Measurements from ENCODE around the gene OPALIN.

The OPALIN gene

GRCh38 chr10:96371356-96371755 is 12.6 kb upstream of the OPALIN start:
- FAIRE-seq: no peak

- FAIRE-seq: no peak
Observed at GRCh38 chr10:96370584-96371157, 11.9 kb upstream of the OPALIN start.

GRCh38 chr10:96369890-96370583 is 11.2 kb upstream of the OPALIN start:
- FAIRE-seq: no peak

GRCh38 chr10:96368971-96369370 is 10.2 kb upstream of the OPALIN start:
- no peak for FAIRE-seq

GRCh38 chr10:96367470-96367869 is 8.7 kb upstream of the OPALIN start:
- FAIRE-seq: no peak

- FAIRE-seq: no peak
Observed at GRCh38 chr10:96366508-96366907, 7.7 kb upstream of the OPALIN start.

GRCh38 chr10:96365571-96365970 is 6.8 kb upstream of the OPALIN start:
- FAIRE-seq: no peak

GRCh38 chr10:96360766-96361165 is 2.0 kb upstream of the OPALIN start:
- no peak for FAIRE-seq

GRCh38 chr10:96360331-96360730 is 1.5 kb upstream of the OPALIN start:
- no peak for FAIRE-seq

GRCh38 chr10:96359616-96360015 is 814 bp upstream of the OPALIN start:
- no peak for FAIRE-seq

- FAIRE-seq: no peak
Observed at GRCh38 chr10:96357038-96357620, 1.7 kb downstream of the OPALIN start.

- no peak for FAIRE-seq
Observed at GRCh38 chr10:96352582-96352981, 6.2 kb downstream of the OPALIN start.

GRCh38 chr10:96352027-96352426 is 6.8 kb downstream of the OPALIN start:
- no peak for FAIRE-seq

GRCh38 chr10:96346295-96346694 is 12.5 kb downstream of the OPALIN start:
- no peak for FAIRE-seq

- no peak for FAIRE-seq
Observed at GRCh38 chr10:96345222-96345621, 13.6 kb downstream of the OPALIN start.

GRCh38 chr10:96344178-96344577 is 14.6 kb downstream of the OPALIN start:
- FAIRE-seq: no peak

- FAIRE-seq: no peak
Observed at GRCh38 chr10:96342402-96342801, 16.4 kb downstream of the OPALIN start.

GRCh38 chr10:96341219-96342182 is 17.3 kb downstream of the OPALIN start:
- no peak for FAIRE-seq

GRCh38 chr10:96339956-96340904 is 18.6 kb downstream of the OPALIN start:
- peak; percentile 86 for FAIRE-seq

- no peak for FAIRE-seq
Observed at GRCh38 chr10:96339383-96339782, 19.4 kb downstream of the OPALIN start.

- FAIRE-seq: no peak
Observed at GRCh38 chr10:96338279-96338925, 20.4 kb downstream of the OPALIN start.

GRCh38 chr10:96337106-96337505 is 21.7 kb downstream of the OPALIN start:
- no peak for FAIRE-seq
